IMR-90 (cell line): Measurements from ENCODE around the gene APLN. TPM values are rescaled to one million over a fixed set of nuclear protein-coding genes. Genes with fewer than 3 reads are reported as not detected.

Experiments used
- ATAC-seq: fragments of 200-7000 bp; cut with Tn5 transposase; 2 replicates; pipeline ENCODE4 v1.9.1; 2020; ENCODE audit warnings: low read depth, mild to moderate bottlenecking, moderate library complexity
- BruUV-seq: library from RNA; stranded (reverse); fragments of 400-500 nt; replicated peaks from 2 replicates; lab custom pipeline; 2021; lab: Mats Ljungman, UMichigan
- CTCF ChIA-PET: fragments of 300-600 bp; formaldehyde crosslinking; extraction: SDS; loops from one replicate; lab custom pipeline; 2021; ENCODE audit warnings: antibody characterized with exemption; lab: Yijun Ruan, JAX
- POLR2A ChIA-PET: fragments of 300-600 bp; sonication (Branson Sonifier 250); formaldehyde crosslinking; loops from one replicate; lab custom pipeline; 2022; ENCODE audit warnings: antibody characterized with exemption; ENCODE audit not compliant: unreplicated experiment; lab: Charles Lee
- DNase-seq: peaks from one replicate; pipeline ENCODE4 v3.0.0; 2013
- H2AFZ ChIP-seq: replicated peaks from 2 replicates; pipeline ENCODE3; 2013; ENCODE audit warnings: low read length, mild to moderate bottlenecking; ENCODE audit not compliant: poor library complexity
- H2AK5ac ChIP-seq: 2 replicates; pipeline ENCODE4 v1.6.1; 2013; ENCODE audit warnings: low read depth, low read length, inconsistent platforms
- H2AK9ac ChIP-seq: replicated peaks from 2 replicates; pipeline ENCODE3; 2013; ENCODE audit warnings: mild to moderate bottlenecking, low read depth, low read length, moderate library complexity; ENCODE audit not compliant: poor library complexity
- H2BK120ac ChIP-seq: 2 replicates; pipeline ENCODE4 v1.6.1; 2013; ENCODE audit warnings: low read depth, low read length, inconsistent platforms
- H2BK15ac ChIP-seq: 3 replicates; pipeline ENCODE4 v1.6.1; 2013; ENCODE audit warnings: low read depth, low read length, inconsistent platforms
- H2BK20ac ChIP-seq: 2 replicates; pipeline ENCODE4 v1.6.1; 2013; ENCODE audit warnings: low read depth, mild to moderate bottlenecking, inconsistent platforms, low read length, moderate library complexity
- H2BK5ac ChIP-seq: 2 replicates; pipeline ENCODE4 v1.6.1; 2013; ENCODE audit warnings: mild to moderate bottlenecking, low read depth, low read length, inconsistent platforms; ENCODE audit not compliant: poor library complexity, severe bottlenecking
- H3K14ac ChIP-seq: replicated peaks from 2 replicates; pipeline ENCODE4 v1.6.1; 2013; ENCODE audit warnings: low read depth, low read length, inconsistent platforms
- H3K18ac ChIP-seq: 2 replicates; pipeline ENCODE4 v1.6.1; 2013; ENCODE audit warnings: low read depth, low read length, control low read depth
- H3K23ac ChIP-seq: 2 replicates; pipeline ENCODE4 v1.6.1; 2013; ENCODE audit warnings: low read depth, low read length, inconsistent platforms
- H3K27ac ChIP-seq: 2 replicates; pipeline ENCODE4 v1.5.1; 2013; ENCODE audit warnings: mild to moderate bottlenecking, control low read depth, low read length; ENCODE audit not compliant: insufficient read depth
- H3K27me3 ChIP-seq: 2 replicates; pipeline ENCODE4 v1.6.1; 2013; ENCODE audit warnings: low read length; ENCODE audit not compliant: control insufficient read depth, insufficient read depth
- H3K36me3 ChIP-seq: 2 replicates; pipeline ENCODE4 v1.6.1; 2013; ENCODE audit warnings: low read length, mixed read lengths; ENCODE audit not compliant: control insufficient read depth, insufficient read depth
- H3K4ac ChIP-seq: 2 replicates; pipeline ENCODE4 v1.6.1; 2013; ENCODE audit warnings: low read depth, low read length, inconsistent platforms
- H3K4me1 ChIP-seq: 2 replicates; pipeline ENCODE4 v1.6.1; 2013; ENCODE audit warnings: low read length, mixed read lengths; ENCODE audit not compliant: control insufficient read depth, insufficient read depth
- H3K4me2 ChIP-seq: 2 replicates; pipeline ENCODE4 v1.6.1; 2013; ENCODE audit warnings: low read depth, mild to moderate bottlenecking, control low read depth, low read length, moderate library complexity
- H3K4me3 ChIP-seq: 2 replicates; pipeline ENCODE4 v1.5.1; 2013; ENCODE audit warnings: low read depth, mild to moderate bottlenecking, control low read depth, low read length, moderate library complexity; ENCODE audit not compliant: insufficient read depth
- H3K56ac ChIP-seq: 2 replicates; pipeline ENCODE4 v1.6.1; 2013; ENCODE audit warnings: low read length, inconsistent platforms; ENCODE audit not compliant: insufficient read depth; ENCODE audit errors: extremely low read depth
- H3K79me1 ChIP-seq, 2 experiments: 2 replicates each; pipeline ENCODE4 v1.6.1; 2013; ENCODE audit warnings: low read length in 2 of 2, inconsistent platforms in 1 of 2, low read depth in 1 of 2
- H3K9ac ChIP-seq: 2 replicates; pipeline ENCODE4 v1.6.1; 2013; ENCODE audit warnings: low read depth, low read length, control low read depth
- H3K9me1 ChIP-seq: 2 replicates; pipeline ENCODE4 v1.6.1; 2013; ENCODE audit warnings: low read length, inconsistent platforms; ENCODE audit not compliant: insufficient read depth
- H3K9me3 ChIP-seq: 2 replicates; pipeline ENCODE4 v1.6.1; 2013; ENCODE audit warnings: low read length; ENCODE audit not compliant: control insufficient read depth, insufficient read depth
- H4K20me1 ChIP-seq: 2 replicates; pipeline ENCODE4 v1.6.1; 2013; ENCODE audit warnings: low read length, inconsistent platforms; ENCODE audit not compliant: insufficient read depth
- H4K5ac ChIP-seq: 2 replicates; pipeline ENCODE4 v1.6.1; 2013; ENCODE audit warnings: mild to moderate bottlenecking, low read depth, low read length, control low read depth
- H4K8ac ChIP-seq, 2 experiments: 2 replicates each; pipeline ENCODE4 v1.6.1; 2013; ENCODE audit warnings: low read depth in 2 of 2, low read length in 2 of 2, control low read depth in 1 of 2, inconsistent platforms in 1 of 2
- H4K91ac ChIP-seq: 2 replicates; pipeline ENCODE4 v1.6.1; 2013; ENCODE audit warnings: low read depth, low read length, inconsistent platforms; ENCODE audit not compliant: insufficient read depth
- BHLHE40 ChIP-seq: fragments of 150-350 bp; IDR thresholded peaks from 2 replicates; pipeline ENCODE4 v1.6.1; 2016; ENCODE audit warnings: mild to moderate bottlenecking, low read depth, low read length
- CEBPB ChIP-seq: IDR thresholded peaks from 2 replicates; pipeline ENCODE4 v1.6.1; 2012; ENCODE audit warnings: low read depth, low read length, improper control_type of control experiment
- CHD1 ChIP-seq: IDR thresholded peaks from 2 replicates; pipeline ENCODE4 v1.6.1; 2012; ENCODE audit warnings: low read depth, low read length, improper control_type of control experiment
- FOS ChIP-seq: fragments of 150-350 bp; IDR thresholded peaks from 2 replicates; pipeline ENCODE4 v1.6.1; 2016; ENCODE audit warnings: low read depth, low read length
- MAFK ChIP-seq: IDR thresholded peaks from 2 replicates; pipeline ENCODE4 v1.6.1; 2012; ENCODE audit warnings: low read depth, low read length, improper control_type of control experiment
- MAZ ChIP-seq: IDR thresholded peaks from 2 replicates; pipeline ENCODE4 v1.6.1; 2012; ENCODE audit warnings: low read depth, mild to moderate bottlenecking, low read length, improper control_type of control experiment, moderate library complexity, borderline replicate concordance
- MXI1 ChIP-seq: IDR thresholded peaks from 2 replicates; pipeline ENCODE4 v1.6.1; 2012; ENCODE audit warnings: low read depth, mild to moderate bottlenecking, low read length, moderate library complexity, borderline replicate concordance
- NFE2L2 ChIP-seq: fragments of 150-350 bp; IDR thresholded peaks from 2 replicates; pipeline ENCODE4 v1.6.1; 2016; ENCODE audit warnings: low read depth, mild to moderate bottlenecking, low read length
- POLR2A ChIP-seq: IDR thresholded peaks from 2 replicates; pipeline ENCODE4 v1.6.1; 2012; ENCODE audit warnings: mild to moderate bottlenecking, low read depth, low read length
- RAD21 ChIP-seq: IDR thresholded peaks from 2 replicates; pipeline ENCODE4 v1.6.1; 2012; ENCODE audit warnings: low read length, improper control_type of control experiment
- RCOR1 ChIP-seq: IDR thresholded peaks from 2 replicates; pipeline ENCODE4 v1.6.1; 2012; ENCODE audit warnings: mild to moderate bottlenecking, low read length, improper control_type of control experiment; ENCODE audit not compliant: insufficient replicate concordance
- SMC3 ChIP-seq: fragments of 150-350 bp; IDR thresholded peaks from 2 replicates; pipeline ENCODE4 v1.6.1; 2016; ENCODE audit warnings: low read depth, mild to moderate bottlenecking, antibody characterized with exemption, low read length, moderate library complexity
- WGBS, 2 experiments: methylation state at CpG; one replicate each; pipeline versions ENCODE4 v1.1.5 to v1.1.7; 2013; ENCODE audit warnings: missing lambda C conversion rate in 2 of 2; ENCODE audit not compliant: insufficient read length in 1 of 2; ENCODE audit errors: extremely low coverage in 2 of 2; 5-methylcytosine and 5-hydroxymethylcytosine counted together
- dilution Hi-C: fragments of 300-500 bp; cut with HindIII; formaldehyde crosslinking; loops from one replicate; pipeline ENCODE4 v1.14.3; 2018; ENCODE audit warnings: low sequenced_read_pairs; ENCODE audit not compliant: unreplicated experiment
- in situ Hi-C: fragments of 300-500 bp; cut with MboI; formaldehyde crosslinking; loops from 3 replicates; pipeline ENCODE4 v1.14.3; 2019; ENCODE audit warnings: low sequenced_read_pairs, inconsistent platforms, mixed read lengths
- intact Hi-C: fragments of 100-400 bp; cut with micrococcal nuclease; formaldehyde crosslinking; loops from 2 replicates; pipeline ENCODE4 v1.10.0; 2022
- polyA plus RNA-seq, 3 experiments: library from polyadenylated mRNA; depleted of rRNA; stranded (reverse); fragments of >200 nt; gene quantifications; 2 replicates each; pipeline ENCODE4 v1.2.3, GENCODE V29; 2012; ENCODE audit warnings: low replicate concordance in 1 of 3
- total RNA-seq: library from RNA; depleted of rRNA; stranded (reverse); fragments of >200 nt; gene quantifications from 2 replicates; pipeline ENCODE4 v1.2.3, GENCODE V29; 2012
- TF ChIP-seq, protein P1 (sequence below): conservative IDR thresholded peaks from 2 replicates; pipeline ENCODE4 v1.5.1; 2012; ENCODE audit warnings: mild to moderate bottlenecking, low read depth, low read length, improper control_type of control experiment
- TF ChIP-seq, protein P2 (sequence below): fragments of 150-350 bp; IDR thresholded peaks from 2 replicates; pipeline ENCODE4 v1.6.1; 2017; ENCODE audit warnings: mild to moderate bottlenecking, antibody characterized with exemption, low read length, low read depth
- TF ChIP-seq, protein P3 (sequence below): fragments of 150-350 bp; IDR thresholded peaks from 2 replicates; pipeline ENCODE4 v1.6.1; 2016; ENCODE audit warnings: low read depth, mild to moderate bottlenecking, low read length, moderate library complexity, borderline replicate concordance

The APLN gene
- total and polyA plus RNA-seq, 2 of the 4 experiments (the other 2 are of a cell fraction), result 0.18 to 0.72 TPM

DNA sequence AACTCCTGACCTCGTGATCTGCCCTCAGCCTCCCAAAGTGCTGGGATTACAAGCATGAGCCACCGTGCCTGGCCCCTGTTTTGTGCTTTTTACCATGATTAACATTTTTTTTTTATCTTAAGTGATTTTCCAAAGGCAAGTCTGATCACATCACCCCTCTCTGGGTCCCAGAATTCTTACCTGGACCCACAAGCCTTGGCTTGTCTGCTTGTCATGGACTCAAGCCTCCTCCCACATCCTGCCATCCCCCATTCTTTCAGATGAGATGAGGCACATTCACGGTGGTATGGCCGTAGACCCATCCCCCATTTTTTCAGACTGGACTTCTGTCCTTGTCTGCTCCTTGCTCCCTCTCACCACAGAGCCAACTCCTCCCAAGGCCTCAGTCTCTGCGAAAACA lies 55.3 kb downstream of the APLN start:
- Histone ChIP-seq H2BK120ac (no peak overlapping the region), H3K4me3 (no peak overlapping the region), H3K27ac (no peak overlapping the region), H3K36me3 (peaks cover 5% of the 10 kb centered on the region), H3K4me2 (no peak overlapping the region), H2AFZ (no peak overlapping the region), H4K5ac (no peak overlapping the region), H2AK9ac (no peak overlapping the region), H3K9me1 (no peaks in the 10 kb centered on the region; the same call in 1 of the 2 replicates), H2AK5ac (no peak overlapping the region), H4K20me1 (no peaks in the 10 kb centered on the region), H3K9ac (no peak overlapping the region), H3K14ac (no peak overlapping the region), H3K27me3 (peaks cover 5% of the 10 kb centered on the region; the same call in 1 of the 2 replicates), H3K56ac (no peak overlapping the region), H3K9me3 (no peaks in the 10 kb centered on the region), H4K91ac (no peak overlapping the region), H3K4ac (no peak overlapping the region), H3K4me1 (peaks cover 2% of the 10 kb centered on the region; the same call in 1 of the 2 replicates), H3K18ac (no peak overlapping the region), H2BK15ac (no peak overlapping the region), H3K23ac (no peak overlapping the region), H2BK20ac (no peak overlapping the region), H4K8ac (no peak overlapping the region), H2BK5ac (no peak overlapping the region), H3K79me1 (no peaks in the 10 kb centered on the region)
- ChIA-PET POLR2A (no interaction called here), CTCF (no interaction called here)
- WGBS, 2 experiments, result 63% methylated on average over 3 of the region's 5 CpGs; no CpG with 5 or more reads in 1 of the 2 experiments
- dilution Hi-C loops, result no loop called here
- ATAC-seq, result no peak
- BruUV-seq, result no TSS peak
- intact Hi-C loops, result no loop called here
- TF ChIP-seq FOS, result no peak
- no peak for TF ChIP-seq RCOR1
- TF ChIP-seq, protein P1, sequence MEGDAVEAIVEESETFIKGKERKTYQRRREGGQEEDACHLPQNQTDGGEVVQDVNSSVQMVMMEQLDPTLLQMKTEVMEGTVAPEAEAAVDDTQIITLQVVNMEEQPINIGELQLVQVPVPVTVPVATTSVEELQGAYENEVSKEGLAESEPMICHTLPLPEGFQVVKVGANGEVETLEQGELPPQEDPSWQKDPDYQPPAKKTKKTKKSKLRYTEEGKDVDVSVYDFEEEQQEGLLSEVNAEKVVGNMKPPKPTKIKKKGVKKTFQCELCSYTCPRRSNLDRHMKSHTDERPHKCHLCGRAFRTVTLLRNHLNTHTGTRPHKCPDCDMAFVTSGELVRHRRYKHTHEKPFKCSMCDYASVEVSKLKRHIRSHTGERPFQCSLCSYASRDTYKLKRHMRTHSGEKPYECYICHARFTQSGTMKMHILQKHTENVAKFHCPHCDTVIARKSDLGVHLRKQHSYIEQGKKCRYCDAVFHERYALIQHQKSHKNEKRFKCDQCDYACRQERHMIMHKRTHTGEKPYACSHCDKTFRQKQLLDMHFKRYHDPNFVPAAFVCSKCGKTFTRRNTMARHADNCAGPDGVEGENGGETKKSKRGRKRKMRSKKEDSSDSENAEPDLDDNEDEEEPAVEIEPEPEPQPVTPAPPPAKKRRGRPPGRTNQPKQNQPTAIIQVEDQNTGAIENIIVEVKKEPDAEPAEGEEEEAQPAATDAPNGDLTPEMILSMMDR, result no peak
- no peak for TF ChIP-seq CHD1
- TF ChIP-seq NFE2L2, result no peak
- TF ChIP-seq SMC3, result no peak
- TF ChIP-seq POLR2A, result no peak
- no peak for TF ChIP-seq MXI1
- no peak for TF ChIP-seq MAZ
- TF ChIP-seq, protein P2, sequence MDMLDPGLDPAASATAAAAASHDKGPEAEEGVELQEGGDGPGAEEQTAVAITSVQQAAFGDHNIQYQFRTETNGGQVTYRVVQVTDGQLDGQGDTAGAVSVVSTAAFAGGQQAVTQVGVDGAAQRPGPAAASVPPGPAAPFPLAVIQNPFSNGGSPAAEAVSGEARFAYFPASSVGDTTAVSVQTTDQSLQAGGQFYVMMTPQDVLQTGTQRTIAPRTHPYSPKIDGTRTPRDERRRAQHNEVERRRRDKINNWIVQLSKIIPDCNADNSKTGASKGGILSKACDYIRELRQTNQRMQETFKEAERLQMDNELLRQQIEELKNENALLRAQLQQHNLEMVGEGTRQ, result no peak
- TF ChIP-seq MAFK, result no peak
- no peak for TF ChIP-seq RAD21
- TF ChIP-seq, protein P3, sequence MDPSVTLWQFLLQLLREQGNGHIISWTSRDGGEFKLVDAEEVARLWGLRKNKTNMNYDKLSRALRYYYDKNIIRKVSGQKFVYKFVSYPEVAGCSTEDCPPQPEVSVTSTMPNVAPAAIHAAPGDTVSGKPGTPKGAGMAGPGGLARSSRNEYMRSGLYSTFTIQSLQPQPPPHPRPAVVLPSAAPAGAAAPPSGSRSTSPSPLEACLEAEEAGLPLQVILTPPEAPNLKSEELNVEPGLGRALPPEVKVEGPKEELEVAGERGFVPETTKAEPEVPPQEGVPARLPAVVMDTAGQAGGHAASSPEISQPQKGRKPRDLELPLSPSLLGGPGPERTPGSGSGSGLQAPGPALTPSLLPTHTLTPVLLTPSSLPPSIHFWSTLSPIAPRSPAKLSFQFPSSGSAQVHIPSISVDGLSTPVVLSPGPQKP, result no peak
- no peak for TF ChIP-seq CEBPB
- TF ChIP-seq BHLHE40, result no peak
- in situ Hi-C loops, result no loop called here
- DNase-seq, result no peak
